Body of pancreas (tissue), 4 donors: ENCODE data around the gene ADRM1. TPM values are rescaled to one million over a fixed set of nuclear protein-coding genes. Genes with fewer than 3 reads are reported as not detected.

Experiments
- ATAC-seq: fragments of 150-250 bp; one replicate; pipeline ENCODE4 v1.9.1; 2016
- DNase-seq, 4 donors: peaks; one replicate each; pipeline ENCODE4 v3.0.0-alpha.2; 2019
- H3K27ac ChIP-seq, 4 donors: fragments of 200-600 bp; sonication (generic); 1 replicate in 3 of 4; 2 replicates in 1 of 4; pipeline versions ENCODE4 v1.5.1 to v1.6.1; 2016 to 2019; ENCODE audit warnings: mild to moderate bottlenecking in 1 of 4, mixed read lengths in 1 of 4, moderate library complexity in 1 of 4
- H3K27me3 ChIP-seq, 2 donors: fragments of 200-600 bp; sonication (generic); one replicate each; pipeline ENCODE4 v1.6.0; 2016; ENCODE audit warnings: mild to moderate bottlenecking in 1 of 2
- H3K36me3 ChIP-seq, 2 donors: fragments of 200-600 bp; sonication (generic); replicated peaks in 1 of 2; 2 replicates each; pipeline ENCODE4 v1.5.1; 2016; ENCODE audit warnings: low read depth in 2 of 2; ENCODE audit not compliant: insufficient read depth in 1 of 2
- H3K4me1 ChIP-seq: fragments of 200-600 bp; sonication (generic); one replicate; pipeline ENCODE4 v1.6.0; 2016
- H3K4me3 ChIP-seq, 2 donors: fragments of 200-600 bp; sonication (generic); 1 replicate in 1 of 2; 2 replicates in 1 of 2; pipeline ENCODE4 v1.5.1; 2016 to 2019
- H3K9me3 ChIP-seq, 3 donors: fragments of 200-600 bp; sonication (generic); 1 replicate in 2 of 3; 2 replicates in 1 of 3; pipeline ENCODE4 v1.5.1; 2016
- POLR2A ChIP-seq, 3 donors: fragments of 450-650 bp; IDR thresholded peaks; one replicate each; pipeline ENCODE4 v1.6.1; 2016; ENCODE audit warnings: antibody characterized with exemption in 3 of 3, mild to moderate bottlenecking in 2 of 3
- WGBS, 2 donors: methylation state at CpG; one replicate each; pipeline ENCODE4 v1.1.5; 2017; 5-methylcytosine and 5-hydroxymethylcytosine counted together
- intact Hi-C: fragments of 100-400 bp; cut with DNase I; formaldehyde crosslinking; loops from one replicate; pipeline ENCODE4 v1.15.1; 2023
- total RNA-seq, 2 donors: library from RNA; depleted of rRNA; stranded (reverse); fragments of >200 nt; gene quantifications; one replicate each; pipeline ENCODE4 v1.1.0, GENCODE V29; 2016
- TF ChIP-seq, protein P1 (sequence below), 7 experiments: fragments of 450-650 bp in 4 of 7; fragments of 200-600 bp in 3 of 7; sonication (generic) in 3 of 7; IDR thresholded peaks; one replicate each; pipeline ENCODE4 v1.5.1; 2016 to 2019; ENCODE audit warnings: antibody characterized with exemption in 7 of 7

Gene ADRM1
- total RNA-seq, 2 donors from 2014 or later, result 79.9 to 104 TPM

DNA sequence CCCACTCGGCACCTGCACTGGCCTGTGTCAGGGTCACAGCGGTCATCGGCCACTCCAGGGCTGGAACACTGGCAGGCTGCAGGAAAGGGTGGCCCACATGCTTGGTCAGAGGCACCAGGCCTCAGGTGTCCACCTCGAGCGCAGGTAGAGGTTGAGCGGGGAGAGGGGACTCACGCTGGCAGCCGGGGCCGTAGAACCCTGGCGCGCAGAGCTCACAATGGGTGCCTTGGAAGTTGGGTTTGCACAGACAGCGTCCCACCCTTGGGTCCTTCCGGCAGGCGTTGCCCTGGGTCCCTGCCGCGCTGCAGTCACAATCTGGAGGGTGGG is 35.5 kb downstream of the ADRM1 start:
- H3K27me3 ChIP-seq, result no peaks in the 10 kb centered on the region
- H3K4me1 ChIP-seq, result no peaks in the 10 kb centered on the region
- intact Hi-C loops, result no loop called here
- H3K9me3 ChIP-seq, result no peaks in the 10 kb centered on the region
- no peak for ATAC-seq
- DNase-seq, result no peak
- TF ChIP-seq POLR2A (IDR thresholded peaks at IDR 0.05), result no peak
- TF ChIP-seq, protein P1, sequence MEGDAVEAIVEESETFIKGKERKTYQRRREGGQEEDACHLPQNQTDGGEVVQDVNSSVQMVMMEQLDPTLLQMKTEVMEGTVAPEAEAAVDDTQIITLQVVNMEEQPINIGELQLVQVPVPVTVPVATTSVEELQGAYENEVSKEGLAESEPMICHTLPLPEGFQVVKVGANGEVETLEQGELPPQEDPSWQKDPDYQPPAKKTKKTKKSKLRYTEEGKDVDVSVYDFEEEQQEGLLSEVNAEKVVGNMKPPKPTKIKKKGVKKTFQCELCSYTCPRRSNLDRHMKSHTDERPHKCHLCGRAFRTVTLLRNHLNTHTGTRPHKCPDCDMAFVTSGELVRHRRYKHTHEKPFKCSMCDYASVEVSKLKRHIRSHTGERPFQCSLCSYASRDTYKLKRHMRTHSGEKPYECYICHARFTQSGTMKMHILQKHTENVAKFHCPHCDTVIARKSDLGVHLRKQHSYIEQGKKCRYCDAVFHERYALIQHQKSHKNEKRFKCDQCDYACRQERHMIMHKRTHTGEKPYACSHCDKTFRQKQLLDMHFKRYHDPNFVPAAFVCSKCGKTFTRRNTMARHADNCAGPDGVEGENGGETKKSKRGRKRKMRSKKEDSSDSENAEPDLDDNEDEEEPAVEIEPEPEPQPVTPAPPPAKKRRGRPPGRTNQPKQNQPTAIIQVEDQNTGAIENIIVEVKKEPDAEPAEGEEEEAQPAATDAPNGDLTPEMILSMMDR (IDR thresholded peaks at IDR 0.05), result no peak
- peaks cover 0 to 16% of the 10 kb centered on the region in 2 donors for H3K36me3 ChIP-seq
- no peak overlapping the region for H3K4me3 ChIP-seq
- 92% methylated on average over 14 of the region's 16 CpGs; no CpG with 5 or more reads in 1 of the 2 donors for WGBS, 2 donors
- H3K27ac ChIP-seq, result no peak overlapping the region

DNA sequence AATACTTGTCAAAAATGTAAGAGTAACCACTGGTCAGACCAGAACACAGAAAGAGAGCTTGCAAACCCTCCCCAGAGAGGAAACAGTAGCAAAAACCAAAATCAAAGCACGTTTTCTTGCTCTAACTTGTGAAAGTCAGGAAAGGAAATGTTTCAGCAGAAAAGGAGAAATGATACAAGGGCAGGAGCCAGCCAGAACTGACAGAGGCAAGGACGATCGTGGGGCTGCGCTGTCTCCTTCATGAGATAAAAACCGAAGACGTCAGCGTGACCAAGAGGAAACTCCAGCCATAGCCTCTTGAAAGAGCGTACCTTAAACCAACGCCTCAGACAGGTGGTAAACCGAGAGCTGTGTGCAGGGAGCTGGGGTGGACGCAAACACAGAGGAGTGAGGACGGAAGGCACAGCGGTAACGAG is 36.9 kb downstream of the ADRM1 start:
- Histone ChIP-seq H3K4me1 (no peaks in the 10 kb centered on the region), H3K36me3 (peaks cover 0 to 11% of the 10 kb centered on the region in 2 donors), H3K27me3 (no peaks in the 10 kb centered on the region), H3K4me3 (no peak overlapping the region), H3K27ac (no peak overlapping the region), H3K9me3 (no peaks in the 10 kb centered on the region)
- 65 to 82% methylated on average over 13 of the region's 14 CpGs for WGBS, 2 donors
- DNase-seq (no peak), ATAC-seq (no peak)
- intact Hi-C loops, result no loop called here
- TF ChIP-seq, protein P1 (IDR thresholded peaks at IDR 0.05), result no peak
- no peak for TF ChIP-seq POLR2A (IDR thresholded peaks at IDR 0.05)

DNA sequence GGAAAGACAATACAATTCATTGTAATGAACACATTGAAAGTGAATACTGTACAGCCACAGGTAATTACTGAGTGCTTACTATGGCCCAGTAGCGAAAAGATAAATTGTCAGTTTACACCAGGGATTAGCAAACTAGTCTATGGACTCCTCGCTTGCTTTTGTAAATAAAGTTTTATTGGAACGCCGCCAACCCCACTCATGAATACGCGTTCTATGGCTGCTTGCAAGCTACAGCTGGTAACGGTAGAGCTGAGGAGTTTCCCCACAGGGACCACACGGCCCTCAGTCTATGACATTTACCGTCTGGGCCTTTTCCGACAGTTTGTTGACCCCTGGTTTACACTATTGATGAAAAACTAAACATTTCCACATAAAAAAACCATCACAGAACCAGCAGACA is 40.1 kb downstream of the ADRM1 start:
- Histone ChIP-seq H3K4me3 (no peak overlapping the region), H3K4me1 (no peaks in the 10 kb centered on the region), H3K9me3 (no peaks in the 10 kb centered on the region), H3K27me3 (no peaks in the 10 kb centered on the region), H3K27ac (no peak overlapping the region), H3K36me3 (peaks cover 4 to 8% of the 10 kb centered on the region in 2 donors)
- ATAC-seq (no peak), DNase-seq (no peak)
- intact Hi-C loops, result no loop called here
- WGBS, 2 donors, result 76 to 87% methylated on average over 10 of the region's 10 CpGs
- TF ChIP-seq, protein P1 (IDR thresholded peaks at IDR 0.05), result no peak
- TF ChIP-seq POLR2A (IDR thresholded peaks at IDR 0.05), result no peak

DNA sequence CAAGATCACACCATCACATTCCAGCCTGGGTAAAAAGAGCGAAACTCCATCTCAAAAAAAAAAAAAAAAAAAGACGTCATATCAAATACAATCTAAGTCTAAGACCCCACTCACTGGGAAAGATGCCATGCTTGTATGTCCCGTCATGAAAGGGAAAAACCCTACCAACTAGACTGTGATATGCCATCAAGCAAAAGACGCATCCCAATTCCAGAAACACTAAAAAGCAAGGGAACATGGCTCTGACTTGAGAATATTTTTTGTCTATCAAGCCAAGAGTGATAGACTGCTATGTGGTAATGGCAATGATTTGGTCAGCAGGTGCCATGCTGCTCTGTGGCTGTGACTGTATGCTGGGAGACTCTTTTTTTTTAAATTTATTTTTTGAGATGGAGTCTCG is 41.3 kb downstream of the ADRM1 start:
- no peak overlapping the region for H3K27ac ChIP-seq
- intact Hi-C loops, result no loop called here
- no peak overlapping the region for H3K4me3 ChIP-seq
- no peaks in the 10 kb centered on the region for H3K27me3 ChIP-seq
- no peaks in the 10 kb centered on the region for H3K4me1 ChIP-seq
- ATAC-seq (no peak), DNase-seq (no peak)
- peaks cover 0 to 8% of the 10 kb centered on the region in 2 donors for H3K36me3 ChIP-seq
- no peak for TF ChIP-seq POLR2A (IDR thresholded peaks at IDR 0.05)
- TF ChIP-seq, protein P1 (IDR thresholded peaks at IDR 0.05), result no peak
- no peaks in the 10 kb centered on the region for H3K9me3 ChIP-seq
- 91 to 95% methylated on average over 5 of the region's 5 CpGs for WGBS, 2 donors

DNA sequence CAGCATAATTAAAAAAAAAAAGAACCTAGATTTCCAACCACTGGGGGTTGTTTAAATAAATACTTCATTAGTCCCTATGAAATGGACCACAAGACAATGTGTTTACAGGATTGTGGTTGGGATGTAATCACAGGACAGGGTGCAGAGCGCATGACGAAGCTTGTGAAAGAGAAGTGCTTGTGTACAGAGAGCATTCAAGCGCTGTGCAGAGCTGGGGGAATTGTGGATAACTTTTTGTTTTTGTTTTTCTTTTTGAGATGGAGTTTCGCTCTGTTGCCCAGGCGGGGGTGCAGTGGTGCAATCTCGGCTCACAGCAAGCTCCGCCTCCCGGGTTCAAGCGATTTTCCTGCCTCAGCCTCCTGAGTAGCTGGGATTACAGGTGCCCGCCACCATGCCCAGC is 42.0 kb downstream of the ADRM1 start:
- TF ChIP-seq, protein P1 (IDR thresholded peaks at IDR 0.05), result no peak
- TF ChIP-seq POLR2A (IDR thresholded peaks at IDR 0.05), result no peak
- Histone ChIP-seq H3K4me1 (no peaks in the 10 kb centered on the region), H3K9me3 (no peaks in the 10 kb centered on the region), H3K4me3 (no peak overlapping the region), H3K27me3 (no peaks in the 10 kb centered on the region), H3K36me3 (peaks cover 0 to 8% of the 10 kb centered on the region in 2 donors), H3K27ac (no peak overlapping the region)
- no peak for ATAC-seq
- intact Hi-C loops, result no loop called here
- WGBS, 2 donors, result 94 to 95% methylated on average over 10 of the region's 10 CpGs
- no peak for DNase-seq
